RWPE1 (cell line): ENCODE data around the gene TMEM123.
A peak's percentile ranks its signal among the peaks of the same experiment; 100 is the strongest.

Experiments
- CTCF ChIA-PET: fragments of 350-600 bp; sonication (Branson Sonifier 250); formaldehyde crosslinking; extraction: SDS; loops from one replicate; lab custom pipeline; 2021; lab: Yijun Ruan, JAX
- POLR2A ChIA-PET: fragments of 400-600 bp; formaldehyde crosslinking; extraction: SDS; loops from one replicate; lab custom pipeline; 2020; ENCODE audit warnings: antibody characterized with exemption; ENCODE audit not compliant: low non-redundant PET; lab: Yijun Ruan, JAX
- DNase-seq: peaks from one replicate; pipeline ENCODE4 v3.0.0; 2012; ENCODE audit warnings: low spot score
- H3K27ac ChIP-seq: fragments of 450-650 bp; 2 replicates; pipeline ENCODE4 v1.5.1; 2017
- TF ChIP-seq, protein P1 (sequence below): fragments of 450-650 bp; conservative IDR thresholded peaks from 2 replicates; pipeline ENCODE4 v1.5.1; 2017; ENCODE audit warnings: low read depth, mild to moderate bottlenecking

Gene TMEM123

DNA sequence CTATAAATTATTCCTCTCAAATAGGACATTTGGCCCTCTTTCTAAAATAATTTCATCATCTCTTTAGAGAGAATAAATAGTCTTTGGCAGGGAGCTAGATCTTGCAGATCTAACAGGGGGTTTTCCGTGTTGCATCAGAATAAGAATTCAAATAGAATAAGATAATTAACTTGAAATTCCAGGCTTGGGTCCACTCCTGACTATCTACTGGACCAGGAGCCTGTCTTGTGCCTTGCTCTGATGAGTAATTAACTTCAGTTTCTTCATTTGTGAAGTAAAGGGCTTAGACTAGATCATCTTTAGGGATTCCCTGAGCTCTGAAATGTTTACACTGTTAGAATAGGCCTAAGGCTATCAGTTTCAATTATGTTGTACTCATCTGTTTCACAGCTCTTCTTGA lies 23.5 kb upstream of the TMEM123 start:
- CTCF ChIA-PET = interaction anchor here (1.1 kb wide), 1 partner anchor 85 kb away, joined by 5 read pairs; no protein-coding TSS in a partner anchor
- H3K27ac ChIP-seq = no peak overlapping the region
- no peak for DNase-seq
- TF ChIP-seq, protein P1, sequence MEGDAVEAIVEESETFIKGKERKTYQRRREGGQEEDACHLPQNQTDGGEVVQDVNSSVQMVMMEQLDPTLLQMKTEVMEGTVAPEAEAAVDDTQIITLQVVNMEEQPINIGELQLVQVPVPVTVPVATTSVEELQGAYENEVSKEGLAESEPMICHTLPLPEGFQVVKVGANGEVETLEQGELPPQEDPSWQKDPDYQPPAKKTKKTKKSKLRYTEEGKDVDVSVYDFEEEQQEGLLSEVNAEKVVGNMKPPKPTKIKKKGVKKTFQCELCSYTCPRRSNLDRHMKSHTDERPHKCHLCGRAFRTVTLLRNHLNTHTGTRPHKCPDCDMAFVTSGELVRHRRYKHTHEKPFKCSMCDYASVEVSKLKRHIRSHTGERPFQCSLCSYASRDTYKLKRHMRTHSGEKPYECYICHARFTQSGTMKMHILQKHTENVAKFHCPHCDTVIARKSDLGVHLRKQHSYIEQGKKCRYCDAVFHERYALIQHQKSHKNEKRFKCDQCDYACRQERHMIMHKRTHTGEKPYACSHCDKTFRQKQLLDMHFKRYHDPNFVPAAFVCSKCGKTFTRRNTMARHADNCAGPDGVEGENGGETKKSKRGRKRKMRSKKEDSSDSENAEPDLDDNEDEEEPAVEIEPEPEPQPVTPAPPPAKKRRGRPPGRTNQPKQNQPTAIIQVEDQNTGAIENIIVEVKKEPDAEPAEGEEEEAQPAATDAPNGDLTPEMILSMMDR = no peak
- POLR2A ChIA-PET = interaction anchor here (0.6 kb wide), 1 partner anchor 15 kb away, joined by 3 read pairs; no protein-coding TSS in a partner anchor

DNA sequence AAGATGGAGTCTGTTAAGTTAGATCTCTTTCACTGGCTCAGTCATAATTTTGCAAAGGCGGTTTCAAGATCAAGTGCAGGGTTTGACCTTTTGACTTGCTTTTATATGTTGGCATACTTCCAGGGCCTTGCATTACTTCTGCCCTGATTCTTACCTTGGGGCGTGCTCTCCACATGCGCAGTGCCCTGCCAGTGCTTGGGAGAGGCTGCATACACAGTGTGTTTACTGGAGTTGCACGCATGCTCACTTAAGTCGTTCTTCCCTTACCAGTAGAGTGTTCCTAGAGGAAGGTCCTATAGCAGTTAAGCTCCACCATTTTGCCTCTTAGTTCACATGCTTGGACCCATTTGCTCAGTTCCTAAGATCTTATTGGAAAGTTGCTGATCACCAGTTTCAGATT lies 21.0 kb upstream of the TMEM123 start:
- ChIA-PET CTCF (no interaction called here), POLR2A (no interaction called here)
- DNase-seq = no peak
- no peak overlapping the region for H3K27ac ChIP-seq
- TF ChIP-seq, protein P1 = no peak

DNA sequence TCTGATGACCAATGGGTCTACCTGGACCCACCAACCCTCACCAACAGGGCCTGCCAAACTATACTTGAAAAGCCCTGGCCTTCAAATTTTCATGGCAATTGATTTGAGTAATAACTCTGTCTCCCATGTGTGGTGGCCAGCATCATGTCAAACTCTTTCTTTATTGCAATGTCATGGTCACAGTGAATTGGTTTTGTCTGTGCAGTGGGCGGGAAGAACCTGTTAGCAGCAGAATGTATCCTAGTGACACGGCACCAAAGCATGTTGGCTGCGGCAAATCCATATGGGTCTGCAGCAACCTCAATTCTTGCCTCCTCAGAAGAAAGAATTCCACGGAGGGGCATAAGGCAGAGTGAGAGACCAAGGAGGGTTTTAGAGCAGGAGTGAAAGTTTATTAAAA lies 19.6 kb upstream of the TMEM123 start:
- POLR2A ChIA-PET = no interaction called here
- CTCF ChIA-PET = no interaction called here

DNA sequence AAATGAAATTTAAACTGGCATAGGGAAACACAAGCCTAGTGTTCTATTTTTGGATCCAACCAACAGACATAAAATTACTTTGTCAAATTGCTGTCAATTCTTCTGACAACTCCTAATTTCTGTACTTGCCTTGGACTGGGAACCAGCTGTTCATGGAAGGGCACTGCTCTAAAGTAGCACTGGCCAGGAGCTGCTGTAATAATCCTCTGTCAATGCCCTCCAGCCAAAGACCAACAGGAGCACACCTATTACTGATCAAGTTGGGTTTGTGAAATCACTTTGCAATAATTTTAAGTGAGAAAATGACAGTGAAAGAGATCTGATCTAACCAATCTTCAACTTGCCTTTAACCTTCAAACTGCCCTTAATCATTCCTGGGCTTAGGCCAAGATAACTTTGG lies 18.9 kb upstream of the TMEM123 start:
- TF ChIP-seq, protein P1 = no peak
- POLR2A ChIA-PET = no interaction called here
- H3K27ac ChIP-seq = no peak overlapping the region
- CTCF ChIA-PET = no interaction called here
- DNase-seq = no peak

More for the DNA sequence above, 19.6 kb upstream of the TMEM123 start:
- TF ChIP-seq, protein P1 = no peak
- DNase-seq = no peak
- no peak overlapping the region for H3K27ac ChIP-seq

GRCh38 chr11:102470251-102470650 lies 17.7 kb upstream of the TMEM123 start:
- POLR2A ChIA-PET = no interaction called here
- CTCF ChIA-PET = no interaction called here
- TF ChIP-seq, protein P1 = no peak
- no peak overlapping the region for H3K27ac ChIP-seq
- no peak for DNase-seq

- no peak for DNase-seq
- 0 out of 2 replicates have a peak overlapping the region, but pooled peaks have one; percentile 20 for H3K27ac ChIP-seq
- TF ChIP-seq, protein P1 = no peak
- ChIA-PET POLR2A (no interaction called here), CTCF (no interaction called here)
Measured at GRCh38 chr11:102469196-102469821, 16.7 kb upstream of the TMEM123 start.
